Karpas-422 (cell line): ENCODE data around the gene SELENON. TPM values are rescaled to one million over a fixed set of nuclear protein-coding genes. Genes with fewer than 3 reads are reported as not detected.

ENCODE experiments used
- DNase-seq: peaks from one replicate; pipeline ENCODE4 v3.0.0-alpha.2; 2015
- H2AFZ ChIP-seq: fragments of 200-600 bp; sonication (generic); 2 replicates; pipeline ENCODE4 v1.6.1; 2014; ENCODE audit warnings: antibody characterized with exemption, low read length, mixed read lengths
- H3K27ac ChIP-seq: fragments of 200-600 bp; sonication (generic); 2 replicates; pipeline ENCODE4 v1.5.1; 2014; ENCODE audit warnings: mild to moderate bottlenecking, low read length, moderate library complexity
- H3K27me3 ChIP-seq: fragments of 200-600 bp; sonication (generic); 2 replicates; pipeline ENCODE4 v1.6.1; 2014; ENCODE audit warnings: low read length, mixed read lengths
- H3K36me3 ChIP-seq: fragments of 200-600 bp; sonication (generic); 2 replicates; pipeline ENCODE4 v1.6.1; 2014; ENCODE audit warnings: low read length, mixed read lengths; ENCODE audit not compliant: insufficient read depth
- H3K4me1 ChIP-seq: fragments of 200-600 bp; sonication (generic); 2 replicates; pipeline ENCODE4 v1.6.1; 2014; ENCODE audit warnings: mild to moderate bottlenecking, low read length, mixed read lengths
- H3K4me2 ChIP-seq: fragments of 200-600 bp; sonication (generic); 2 replicates; pipeline ENCODE4 v1.6.1; 2014; ENCODE audit warnings: low read length, low read depth, mild to moderate bottlenecking; ENCODE audit not compliant: poor library complexity, severe bottlenecking
- H3K4me3 ChIP-seq: fragments of 200-600 bp; sonication (generic); 2 replicates; pipeline ENCODE4 v1.5.1; 2014; ENCODE audit warnings: mild to moderate bottlenecking, antibody characterized with exemption, low read length, mixed read lengths
- H3K79me2 ChIP-seq: fragments of 200-600 bp; sonication (generic); 2 replicates; pipeline ENCODE4 v1.6.1; 2014; ENCODE audit warnings: mild to moderate bottlenecking, low read length, mixed read lengths
- H3K9ac ChIP-seq: fragments of 200-600 bp; sonication (generic); 2 replicates; pipeline ENCODE4 v1.6.0; 2014; ENCODE audit warnings: low read length
- H3K9me2 ChIP-seq: fragments of 200-600 bp; sonication (generic), shearing (Covaris generic); replicated peaks from 2 replicates; pipeline ENCODE4 v1.6.0; 2014; ENCODE audit warnings: mild to moderate bottlenecking, low read length, moderate library complexity; ENCODE audit not compliant: insufficient read depth
- H3K9me3 ChIP-seq: fragments of 300-700, 200-600 bp; sonication (generic); 2 replicates; pipeline ENCODE4 v1.6.1; 2014; ENCODE audit warnings: low read length, mixed read lengths
- H4K20me1 ChIP-seq: fragments of 200-600 bp; sonication (generic); 2 replicates; pipeline ENCODE4 v1.6.1; 2014; ENCODE audit warnings: mild to moderate bottlenecking, antibody characterized with exemption, low read length, low read depth; ENCODE audit not compliant: insufficient read depth
- total RNA-seq: library from RNA; depleted of rRNA; stranded (reverse); fragments of >200 nt; shearing (Covaris generic); gene quantifications from 2 replicates; pipeline ENCODE4 v1.2.3, GENCODE V29; 2014; ENCODE audit warnings: low replicate concordance

Gene SELENON
- total RNA-seq, 1 experiment from 2014 or later = 5.1 TPM

DNA sequence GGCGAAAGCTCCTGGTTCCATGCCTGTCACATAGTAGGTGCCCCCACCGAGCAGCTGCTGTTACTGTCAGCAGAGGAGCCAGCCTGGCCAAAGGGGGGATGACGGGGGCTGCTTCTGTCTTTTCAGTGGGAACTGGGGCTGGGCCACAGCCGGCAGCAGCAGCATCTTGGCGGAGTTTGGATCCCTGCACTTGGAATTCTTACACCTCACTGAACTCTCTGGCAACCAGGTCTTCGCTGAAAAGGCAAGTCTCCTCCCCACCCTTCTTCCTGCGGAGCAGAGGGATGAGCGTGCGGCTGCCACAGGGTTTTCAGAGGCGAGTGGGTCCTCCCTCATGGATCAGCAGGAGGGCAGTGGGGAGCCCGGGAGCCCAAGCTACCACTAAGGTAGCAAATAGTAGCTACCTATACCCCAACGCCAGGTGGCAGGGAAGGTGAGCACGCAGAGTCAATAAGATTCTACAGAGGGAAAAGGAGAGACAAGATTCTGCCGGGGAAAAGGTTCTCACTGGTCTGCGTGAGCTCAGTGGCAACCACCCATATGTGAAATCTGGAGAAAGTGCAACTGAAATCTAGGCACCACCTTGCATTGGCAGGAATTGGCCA is 41.4 kb upstream of the SELENON start:
- Histone ChIP-seq H3K27me3 (no peaks in the 10 kb centered on the region), H3K4me3 (no peak overlapping the region), H4K20me1 (no peaks in the 10 kb centered on the region; the same call in 1 of the 2 replicates), H3K4me2 (no peak overlapping the region), H3K9ac (no peak overlapping the region), H3K36me3 (no peaks in the 10 kb centered on the region), H3K4me1 (no peaks in the 10 kb centered on the region; the same call in 1 of the 2 replicates), H3K27ac (no peak overlapping the region), H3K9me3 (no peaks in the 10 kb centered on the region), H3K9me2 (no peaks in the 10 kb centered on the region), H2AFZ (no peak overlapping the region), H3K79me2 (no peaks in the 10 kb centered on the region)
- no peak for DNase-seq

DNA sequence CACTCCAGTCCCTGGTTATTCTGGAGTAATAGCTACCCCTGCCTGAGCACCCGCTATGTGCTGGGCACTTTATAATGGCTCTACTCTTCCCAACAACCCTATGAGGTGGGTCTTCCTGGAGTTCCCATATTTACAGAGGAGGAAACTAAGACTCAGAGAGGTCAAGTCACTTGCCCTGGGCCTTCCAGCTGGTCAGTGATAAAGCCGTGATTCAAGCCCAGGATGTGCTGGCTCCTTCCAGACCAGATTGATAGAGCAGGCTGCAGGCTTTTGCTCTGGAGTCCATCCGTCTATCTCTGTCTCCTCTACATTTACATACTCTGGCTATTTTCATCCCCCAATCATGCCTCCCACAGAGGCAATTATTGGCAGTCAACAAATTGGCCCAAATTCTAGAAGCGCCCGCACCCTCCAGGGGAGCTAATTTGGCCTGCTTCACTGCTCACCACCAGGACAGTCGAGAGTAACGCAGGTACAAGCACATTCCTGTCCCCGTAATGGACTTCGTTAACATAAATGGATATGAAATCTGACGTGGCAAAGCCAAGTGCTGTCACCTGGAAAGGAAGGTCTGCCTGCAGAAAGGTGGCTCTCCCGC is 39.8 kb upstream of the SELENON start:
- Histone ChIP-seq H3K36me3 (no peaks in the 10 kb centered on the region), H4K20me1 (no peaks in the 10 kb centered on the region), H3K27me3 (no peaks in the 10 kb centered on the region), H3K9ac (no peak overlapping the region), H3K79me2 (no peaks in the 10 kb centered on the region), H3K4me2 (no peak overlapping the region), H3K9me2 (no peaks in the 10 kb centered on the region), H3K4me3 (no peak overlapping the region), H3K4me1 (no peaks in the 10 kb centered on the region; the same call in 1 of the 2 replicates), H2AFZ (no peak overlapping the region), H3K9me3 (no peaks in the 10 kb centered on the region), H3K27ac (no peak overlapping the region)
- no peak for DNase-seq

DNA sequence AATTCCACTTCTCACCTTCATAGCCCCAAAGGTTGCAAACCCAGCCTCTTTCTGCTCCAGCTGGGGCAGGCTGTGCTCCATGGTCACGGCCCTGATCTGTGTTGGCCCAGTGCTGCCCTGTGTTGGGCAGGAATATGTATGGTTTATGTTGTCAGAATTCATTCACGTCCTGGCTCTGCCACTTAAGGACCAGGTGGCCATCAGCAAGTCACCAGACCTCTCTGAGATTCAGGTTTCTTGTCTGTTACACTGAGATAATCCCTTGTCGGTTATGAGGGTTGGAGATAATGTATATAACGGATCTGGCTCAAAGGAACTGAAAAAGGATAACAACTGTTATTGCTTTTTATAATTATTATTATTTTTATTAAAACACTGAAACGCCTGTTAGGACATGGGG is 39.1 kb upstream of the SELENON start:
- no peak for DNase-seq
- H2AFZ ChIP-seq = no peak overlapping the region
- H3K27ac ChIP-seq = no peak overlapping the region
- H3K36me3 ChIP-seq = no peaks in the 10 kb centered on the region
- H3K4me2 ChIP-seq = no peak overlapping the region
- no peaks in the 10 kb centered on the region for H4K20me1 ChIP-seq
- H3K4me3 ChIP-seq = no peak overlapping the region
- no peaks in the 10 kb centered on the region for H3K27me3 ChIP-seq
- no peaks in the 10 kb centered on the region; the same call in 1 of the 2 replicates for H3K4me1 ChIP-seq
- H3K9me3 ChIP-seq = no peaks in the 10 kb centered on the region
- H3K9me2 ChIP-seq = no peaks in the 10 kb centered on the region
- H3K79me2 ChIP-seq = no peaks in the 10 kb centered on the region
- no peak overlapping the region for H3K9ac ChIP-seq

DNA sequence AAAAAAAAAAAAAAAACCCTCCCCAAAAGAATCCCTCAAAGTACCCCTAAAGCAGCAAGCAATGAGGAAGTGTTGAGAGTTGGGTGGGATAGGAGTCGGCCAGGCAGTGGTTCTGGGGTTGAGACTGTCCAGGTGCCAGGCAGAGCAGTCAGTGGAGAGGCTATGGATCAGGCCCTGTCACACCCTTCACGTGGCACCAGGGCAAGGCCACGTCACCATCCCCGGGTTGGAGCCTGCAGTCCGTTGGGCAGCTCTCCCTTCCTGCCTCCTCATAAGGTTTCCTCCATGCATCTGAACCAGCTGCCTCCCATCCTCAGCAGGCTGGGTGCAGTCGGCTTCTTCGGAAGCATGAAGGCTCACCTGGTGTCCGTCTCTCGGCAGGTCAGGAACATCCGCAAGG is 36.5 kb upstream of the SELENON start:
- no peak for DNase-seq
- H4K20me1 ChIP-seq = no peaks in the 10 kb centered on the region
- H2AFZ ChIP-seq = no peak overlapping the region
- H3K36me3 ChIP-seq = no peaks in the 10 kb centered on the region
- no peak overlapping the region for H3K9ac ChIP-seq
- no peak overlapping the region for H3K4me2 ChIP-seq
- no peaks in the 10 kb centered on the region; the same call in 1 of the 2 replicates for H3K4me1 ChIP-seq
- H3K4me3 ChIP-seq = no peak overlapping the region
- no peaks in the 10 kb centered on the region for H3K9me2 ChIP-seq
- no peaks in the 10 kb centered on the region for H3K9me3 ChIP-seq
- H3K27me3 ChIP-seq = no peaks in the 10 kb centered on the region
- no peaks in the 10 kb centered on the region for H3K79me2 ChIP-seq
- H3K27ac ChIP-seq = no peak overlapping the region

DNA sequence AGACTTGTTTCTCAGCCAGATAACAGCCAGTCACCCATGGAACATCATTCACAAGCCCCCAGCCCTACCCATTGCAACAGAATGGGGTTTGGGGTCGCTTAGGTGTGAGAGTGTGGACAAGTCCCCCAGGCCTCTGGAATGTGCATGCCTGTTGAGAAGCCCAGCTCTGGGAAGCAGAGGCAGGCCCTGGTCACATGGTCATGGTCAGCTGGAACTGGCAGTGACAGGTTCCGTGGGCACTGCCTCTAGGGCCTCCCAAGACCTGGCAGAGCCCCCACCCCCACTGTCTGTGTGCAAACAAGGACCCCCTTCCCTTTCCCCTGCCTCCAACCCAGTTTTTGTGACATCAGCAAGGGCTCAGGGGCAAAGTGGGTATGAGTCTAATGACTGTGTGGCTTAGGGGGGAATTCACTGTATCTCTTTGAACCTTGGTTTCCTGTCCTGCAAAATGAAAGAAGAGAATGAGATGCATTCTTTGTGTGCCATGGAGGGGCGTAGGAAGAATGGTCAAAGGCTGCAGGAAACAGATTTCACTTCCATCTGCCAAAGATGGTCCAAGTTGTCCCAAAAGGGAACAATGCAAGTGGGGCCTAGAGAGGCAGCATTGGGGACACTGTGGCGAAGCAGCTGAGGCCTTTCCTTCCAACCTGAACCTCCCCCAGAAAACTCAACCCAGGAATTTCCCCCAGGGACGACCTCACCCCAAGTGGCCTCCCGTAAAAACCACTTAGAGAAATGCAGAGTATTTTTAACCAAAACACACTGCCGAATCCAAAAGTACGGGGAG is 34.7 kb upstream of the SELENON start:
- Histone ChIP-seq H3K4me3 (no peak overlapping the region), H3K27me3 (no peaks in the 10 kb centered on the region), H3K27ac (no peak overlapping the region), H2AFZ (no peak overlapping the region), H3K9me2 (no peaks in the 10 kb centered on the region), H3K36me3 (no peaks in the 10 kb centered on the region), H4K20me1 (no peaks in the 10 kb centered on the region), H3K4me2 (no peak overlapping the region), H3K9me3 (no peaks in the 10 kb centered on the region), H3K79me2 (no peaks in the 10 kb centered on the region), H3K9ac (no peak overlapping the region), H3K4me1 (no peaks in the 10 kb centered on the region; the same call in 1 of the 2 replicates)
- DNase-seq = no peak

DNA sequence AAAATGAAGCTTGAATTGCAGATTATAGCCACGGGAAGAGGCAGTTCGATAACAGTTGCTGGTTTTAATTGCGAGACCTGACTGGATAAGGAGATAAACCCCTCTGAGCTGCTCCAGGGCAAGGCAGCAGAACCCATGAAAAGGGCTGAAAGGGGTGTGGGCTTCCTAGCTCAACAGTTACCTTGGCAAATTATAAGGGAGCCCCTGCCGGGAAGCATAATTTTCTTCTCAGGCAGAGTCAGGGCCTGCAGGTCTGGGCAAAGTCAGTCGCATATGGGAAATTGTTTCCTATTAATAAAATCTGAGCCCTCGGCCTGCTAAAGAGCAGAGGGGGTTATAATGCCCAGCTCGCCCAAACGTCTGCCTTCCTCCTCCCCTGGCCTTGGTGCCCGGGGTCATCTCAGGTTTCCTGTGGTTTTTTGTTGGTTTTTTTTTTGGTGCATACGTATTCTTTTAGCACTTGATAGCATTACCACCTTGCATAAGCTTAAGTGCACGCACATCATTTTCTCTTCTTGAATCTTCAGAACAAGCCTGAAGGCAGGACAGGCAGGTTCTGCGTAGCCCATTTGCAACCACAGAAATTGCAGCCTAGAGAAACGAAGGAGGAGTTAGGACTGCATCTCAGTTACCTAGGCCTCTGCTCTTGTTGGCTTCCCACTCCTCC is 33.9 kb upstream of the SELENON start:
- Histone ChIP-seq H3K27ac (no peak overlapping the region), H3K36me3 (no peaks in the 10 kb centered on the region), H3K4me1 (no peaks in the 10 kb centered on the region), H3K4me3 (no peak overlapping the region), H3K9me2 (no peaks in the 10 kb centered on the region), H3K9ac (no peak overlapping the region), H3K79me2 (no peaks in the 10 kb centered on the region), H2AFZ (no peak overlapping the region), H3K27me3 (no peaks in the 10 kb centered on the region), H3K9me3 (no peaks in the 10 kb centered on the region), H4K20me1 (no peaks in the 10 kb centered on the region), H3K4me2 (no peak overlapping the region)
- no peak for DNase-seq

DNA sequence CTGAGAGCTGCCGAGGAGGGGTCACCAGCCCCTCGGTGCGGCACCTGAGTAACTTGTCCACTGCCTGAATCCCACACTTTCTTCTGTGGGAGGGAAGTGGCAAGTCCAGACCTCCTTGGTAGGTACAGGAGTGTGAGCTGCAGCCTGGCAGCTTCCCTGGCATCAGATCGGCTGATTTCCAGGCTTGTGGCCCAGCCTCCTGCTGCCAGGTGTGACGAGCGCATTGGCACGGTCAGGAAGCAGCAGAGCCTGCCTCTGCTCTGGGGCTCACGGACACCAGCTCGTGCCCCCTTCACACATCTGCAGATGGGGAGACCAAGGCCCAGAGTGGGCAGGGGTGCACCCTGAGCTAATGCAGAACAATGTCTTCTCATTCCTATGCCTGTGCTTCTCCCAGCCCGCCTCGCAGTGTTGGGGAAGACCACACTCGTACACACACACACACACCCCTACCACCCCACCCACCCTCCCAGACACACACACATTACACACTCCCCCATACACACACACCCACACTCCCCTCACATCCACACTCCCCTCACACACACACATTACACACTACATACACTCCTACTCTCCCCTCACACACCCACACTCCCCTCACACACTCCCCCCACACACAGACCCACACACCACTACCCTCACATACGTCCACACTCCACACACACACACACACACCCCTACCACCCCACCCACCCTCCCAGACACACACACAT is 33.1 kb upstream of the SELENON start:
- H3K36me3 ChIP-seq = no peaks in the 10 kb centered on the region
- no peak overlapping the region for H3K4me3 ChIP-seq
- H2AFZ ChIP-seq = no peak overlapping the region
- DNase-seq = no peak
- H3K9me2 ChIP-seq = no peaks in the 10 kb centered on the region
- no peak overlapping the region for H3K9ac ChIP-seq
- H3K27ac ChIP-seq = no peak overlapping the region
- no peaks in the 10 kb centered on the region for H3K9me3 ChIP-seq
- H3K4me1 ChIP-seq = no peaks in the 10 kb centered on the region
- no peaks in the 10 kb centered on the region for H4K20me1 ChIP-seq
- no peak overlapping the region for H3K4me2 ChIP-seq
- H3K27me3 ChIP-seq = no peaks in the 10 kb centered on the region
- no peaks in the 10 kb centered on the region for H3K79me2 ChIP-seq

DNA sequence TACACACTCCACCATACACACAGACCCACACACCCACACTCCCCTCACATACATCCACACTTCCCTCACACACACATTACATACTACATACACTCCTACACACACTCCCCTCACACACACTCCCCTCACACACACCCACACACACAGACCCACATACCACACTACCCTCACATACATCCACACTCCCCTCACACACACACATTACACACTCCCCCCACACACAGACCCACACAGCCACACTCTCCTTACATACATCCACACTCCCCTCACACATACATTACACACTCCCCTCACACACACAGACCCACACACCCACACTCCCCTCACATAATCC is 32.6 kb upstream of the SELENON start:
- Histone ChIP-seq H3K9ac (no peak overlapping the region), H3K36me3 (no peaks in the 10 kb centered on the region), H4K20me1 (no peaks in the 10 kb centered on the region), H3K27ac (no peak overlapping the region), H3K27me3 (no peaks in the 10 kb centered on the region), H3K9me3 (no peaks in the 10 kb centered on the region), H3K4me1 (no peaks in the 10 kb centered on the region), H3K9me2 (no peaks in the 10 kb centered on the region), H3K4me2 (no peak overlapping the region), H2AFZ (no peak overlapping the region), H3K79me2 (no peaks in the 10 kb centered on the region), H3K4me3 (no peak overlapping the region)
- DNase-seq = no peak
